GM23338 (cell line): ENCODE data around the gene POFUT2. TPM values are rescaled to one million over a fixed set of nuclear protein-coding genes. Genes with fewer than 3 reads are reported as not detected.

Experiments
- ATAC-seq: fragments of 200-7000 bp; cut with Tn5 transposase; 3 replicates; pipeline ENCODE4 v1.9.1; 2020
- DNase-seq: peaks from one replicate; pipeline ENCODE4 v3.0.0-alpha.2; 2015; ENCODE audit warnings: low spot score
- H2AFZ ChIP-seq: fragments of 200-600 bp; sonication (generic); 2 replicates; pipeline ENCODE4 v1.8.0; 2016; ENCODE audit warnings: antibody characterized with exemption, mild to moderate bottlenecking, moderate library complexity
- H3F3A ChIP-seq: fragments of 200-600 bp; sonication (generic); replicated peaks from 2 replicates; pipeline ENCODE4 v1.8.0; 2017; ENCODE audit warnings: antibody characterized with exemption, mixed run types, low read depth
- H3K27ac ChIP-seq: fragments of 200-600 bp; sonication (generic); 2 replicates; pipeline ENCODE4 v1.6.1; 2016; ENCODE audit warnings: low read depth
- H3K27me3 ChIP-seq: fragments of 200-600 bp; sonication (generic); 2 replicates; pipeline ENCODE4 v1.8.0; 2016; ENCODE audit warnings: mild to moderate bottlenecking, mixed run types, moderate library complexity; ENCODE audit not compliant: insufficient read depth
- H3K36me3 ChIP-seq: fragments of 200-600 bp; sonication (generic); 2 replicates; pipeline ENCODE4 v1.8.0; 2016; ENCODE audit warnings: mild to moderate bottlenecking; ENCODE audit not compliant: insufficient read depth
- H3K4me1 ChIP-seq: fragments of 200-600 bp; sonication (generic); 2 replicates; pipeline ENCODE4 v1.8.0; 2016; ENCODE audit warnings: mild to moderate bottlenecking, moderate library complexity; ENCODE audit not compliant: insufficient read depth
- H3K4me2 ChIP-seq: fragments of 200-600 bp; sonication (generic); 2 replicates; pipeline ENCODE4 v1.7.1; 2017; ENCODE audit warnings: mixed run types
- H3K4me3 ChIP-seq: fragments of 200-600 bp; sonication (generic); 2 replicates; pipeline ENCODE4 v1.6.1; 2016; ENCODE audit warnings: mixed run types
- H3K79me2 ChIP-seq: fragments of 200-600 bp; sonication (generic); replicated peaks from 2 replicates; pipeline ENCODE4 v1.8.0; 2017; ENCODE audit warnings: mild to moderate bottlenecking; ENCODE audit not compliant: insufficient read depth
- H3K9me2 ChIP-seq: fragments of 200-600 bp; sonication (generic); 2 replicates; pipeline ENCODE4 v1.8.0; 2017; ENCODE audit not compliant: insufficient read depth
- H4K20me1 ChIP-seq: fragments of 200-600 bp; sonication (generic); replicated peaks from 2 replicates; pipeline ENCODE4 v1.8.0; 2017; ENCODE audit warnings: mild to moderate bottlenecking; ENCODE audit not compliant: insufficient read depth
- H3K27ac Mint-ChIP-seq: 2 replicates; pipeline ENCODE4 v1.8.0; 2020; ENCODE audit warnings: inconsistent platforms, mild to moderate bottlenecking, moderate library complexity, mixed read lengths
- H3K27me3 Mint-ChIP-seq: 3 replicates; pipeline ENCODE4 v1.8.0; 2022; ENCODE audit warnings: low read depth, mild to moderate bottlenecking, moderate library complexity, mixed read lengths, inconsistent platforms; ENCODE audit not compliant: insufficient read depth, poor library complexity
- H3K36me3 Mint-ChIP-seq: 3 replicates; pipeline ENCODE4 v1.8.0; 2021; ENCODE audit warnings: low read depth, mild to moderate bottlenecking, inconsistent platforms, moderate library complexity, mixed read lengths
- H3K4me1 Mint-ChIP-seq: 3 replicates; pipeline ENCODE4 v1.8.0; 2020; ENCODE audit warnings: mild to moderate bottlenecking, inconsistent platforms, mixed read lengths
- H3K4me3 Mint-ChIP-seq: 3 replicates; pipeline ENCODE4 v1.8.0; 2021; ENCODE audit warnings: moderate library complexity, mild to moderate bottlenecking, inconsistent platforms, mixed read lengths
- H3K9me3 Mint-ChIP-seq: 3 replicates; pipeline ENCODE4 v1.8.0; 2020; ENCODE audit warnings: moderate library complexity, mild to moderate bottlenecking, inconsistent platforms, mixed read lengths
- CREB1 ChIP-seq: fragments of 250-450 bp; sonication (Bioruptor Pico); IDR thresholded peaks from 2 replicates; pipeline ENCODE4 v1.5.0; 2020; ENCODE audit warnings: low read depth, mild to moderate bottlenecking, moderate library complexity
- ETS1 ChIP-seq: IDR thresholded peaks from 2 replicates; pipeline ENCODE4 v1.6.1; 2016; ENCODE audit warnings: antibody characterized with exemption
- EZH2 ChIP-seq: fragments of 200-600 bp; sonication (generic); IDR thresholded peaks from one replicate; pipeline ENCODE4 v1.8.0; 2017; ENCODE audit warnings: antibody characterized with exemption, mild to moderate bottlenecking, low read depth; ENCODE audit not compliant: unreplicated experiment
- EZH2phosphoT487 ChIP-seq: fragments of 200-600 bp; sonication (generic); IDR thresholded peaks from one replicate; pipeline ENCODE4 v1.8.1; 2018; ENCODE audit warnings: antibody characterized with exemption; ENCODE audit not compliant: unreplicated experiment
- JUNB ChIP-seq: IDR thresholded peaks from one replicate; pipeline ENCODE4 v1.6.1; 2016; ENCODE audit warnings: antibody characterized with exemption; ENCODE audit not compliant: unreplicated experiment
- POLR2AphosphoS5 ChIP-seq: IDR thresholded peaks from 2 replicates; pipeline ENCODE4 v1.6.1; 2016; ENCODE audit warnings: antibody characterized with exemption, low read depth
- REST ChIP-seq: IDR thresholded peaks from one replicate; pipeline ENCODE4 v1.6.1; 2018; ENCODE audit warnings: antibody characterized with exemption; ENCODE audit not compliant: unreplicated experiment
- STAT1 ChIP-seq: IDR thresholded peaks from one replicate; pipeline ENCODE4 v1.6.1; 2016; ENCODE audit warnings: antibody characterized with exemption; ENCODE audit not compliant: unreplicated experiment
- ZNF114 ChIP-seq: fragments of 250-450 bp; sonication (Bioruptor Pico); IDR thresholded peaks from 2 replicates; pipeline ENCODE4 v1.5.0; 2020; ENCODE audit warnings: mild to moderate bottlenecking, moderate library complexity
- ZNF331 ChIP-seq: fragments of 250-450 bp; sonication (Bioruptor Pico); IDR thresholded peaks from 2 replicates; pipeline ENCODE4 v1.5.0; 2020; ENCODE audit warnings: low read depth, mild to moderate bottlenecking, moderate library complexity
- ZNF462 ChIP-seq: fragments of 250-450 bp; sonication (Bioruptor Pico); IDR thresholded peaks from 2 replicates; pipeline ENCODE4 v1.5.0; 2020; ENCODE audit warnings: mild to moderate bottlenecking, moderate library complexity
- polyA plus RNA-seq: library from polyadenylated mRNA; unstranded; fragments of >200 nt; fragmentation: Nextera tagmentation; extraction: Ambion mirVana; gene quantifications from 2 replicates; pipeline ENCODE4 v1.2.1, GENCODE V29; 2016
- total RNA-seq: library from RNA; depleted of rRNA; stranded (reverse); fragments of >200 nt; shearing (Covaris generic); gene quantifications from 2 replicates; pipeline ENCODE4 v1.2.3, GENCODE V29; 2014

Gene POFUT2
- total and polyA plus RNA-seq, 2 experiments from 2014 or later, result 12.1 to 34.5 TPM

GRCh38 chr21:45219517-45219916 is 68.2 kb downstream of the POFUT2 start:
- 0 out of 2 replicates have a peak, but pooled peaks cover 7% of the 10 kb centered on the region for H3K4me1 ChIP-seq
- H3K36me3 ChIP-seq, result no peaks in the 10 kb centered on the region; the same call in 1 of the 2 replicates
- H4K20me1 ChIP-seq, result no peaks in the 10 kb centered on the region
- no peak overlapping the region for H3K4me3 Mint-ChIP-seq
- no peaks in the 10 kb centered on the region for H3K27me3 ChIP-seq
- H3K36me3 Mint-ChIP-seq, result peaks cover 5% of the 10 kb centered on the region; the same call in 2 of the 3 replicates
- H3K4me1 Mint-ChIP-seq, result peaks cover 5% of the 10 kb centered on the region
- H3F3A ChIP-seq, result no peaks in the 10 kb centered on the region
- no peak overlapping the region for H3K27ac ChIP-seq
- no peaks in the 10 kb centered on the region for H3K79me2 ChIP-seq
- ATAC-seq, result no peak
- peaks cover 5% of the 10 kb centered on the region; the same call in 1 of the 2 replicates for H3K9me2 ChIP-seq
- H3K9me3 Mint-ChIP-seq, result peaks cover 21% of the 10 kb centered on the region
- H3K27ac Mint-ChIP-seq, result no peak overlapping the region
- TF ChIP-seq POLR2AphosphoS5 (no peak), JUNB (no peak), EZH2phosphoT487 (no peak), ZNF331 (no peak)
- H3K27me3 Mint-ChIP-seq, result peaks cover 11% of the 10 kb centered on the region
- H3K4me2 ChIP-seq, result no peak overlapping the region
- H2AFZ ChIP-seq, result no peak overlapping the region
- no peak for DNase-seq
- no peak overlapping the region for H3K4me3 ChIP-seq

GRCh38 chr21:45217010-45217409 is 70.7 kb downstream of the POFUT2 start:
- H3F3A ChIP-seq, result no peaks in the 10 kb centered on the region
- peaks cover 5% of the 10 kb centered on the region for H3K4me1 Mint-ChIP-seq
- no peak for DNase-seq
- peaks cover 5% of the 10 kb centered on the region; the same call in 1 of the 2 replicates for H3K9me2 ChIP-seq
- H3K9me3 Mint-ChIP-seq, result peaks cover 21% of the 10 kb centered on the region
- H3K4me3 Mint-ChIP-seq, result no peak overlapping the region
- H2AFZ ChIP-seq, result no peak overlapping the region
- H3K27ac Mint-ChIP-seq, result no peak overlapping the region
- no peak for ATAC-seq
- H3K27me3 Mint-ChIP-seq, result peaks cover 11% of the 10 kb centered on the region
- H3K27ac ChIP-seq, result no peak overlapping the region
- no peaks in the 10 kb centered on the region for H3K79me2 ChIP-seq
- H3K4me3 ChIP-seq, result no peak overlapping the region
- 0 out of 2 replicates have a peak, but pooled peaks cover 7% of the 10 kb centered on the region for H3K4me1 ChIP-seq
- no peaks in the 10 kb centered on the region for H4K20me1 ChIP-seq
- no peak overlapping the region for H3K4me2 ChIP-seq
- H3K27me3 ChIP-seq, result no peaks in the 10 kb centered on the region
- H3K36me3 ChIP-seq, result no peaks in the 10 kb centered on the region; the same call in 1 of the 2 replicates
- H3K36me3 Mint-ChIP-seq, result peaks cover 5% of the 10 kb centered on the region; the same call in 2 of the 3 replicates
- TF ChIP-seq ETS1, result no peak
- no peak for TF ChIP-seq EZH2
- no peak for TF ChIP-seq JUNB
- no peak for TF ChIP-seq REST
- no peak for TF ChIP-seq CREB1
- no peak for TF ChIP-seq ZNF114
- TF ChIP-seq ZNF331, result no peak
- no peak for TF ChIP-seq POLR2AphosphoS5
- no peak for TF ChIP-seq EZH2phosphoT487
- no peak for TF ChIP-seq STAT1
- TF ChIP-seq ZNF462 (CRISPR knock-in tag), result no peak
